ENCODE results near the gene SCFD2.

The SCFD2 gene

GRCh38 chr4:52939739-52940138 lies 426.1 kb downstream of the SCFD2 start:
- no peak for DNase-seq (ENCODE audit: low read depth in 1 of 2, low spot score in 1 of 2)

GRCh38 chr4:52939325-52939724 lies 426.5 kb downstream of the SCFD2 start:
- DNase-seq (ENCODE audit: low read depth in 1 of 2, low spot score in 1 of 2): no peak

GRCh38 chr4:52937829-52938228 lies 428.0 kb downstream of the SCFD2 start:
- no peak for DNase-seq (ENCODE audit: low read depth in 1 of 2, low spot score in 1 of 2)

- DNase-seq (ENCODE audit: low read depth in 1 of 2, low spot score in 1 of 2): no peak
Measured at GRCh38 chr4:52936729-52937128, 429.1 kb downstream of the SCFD2 start.

- DNase-seq (ENCODE audit: low read depth in 1 of 2, low spot score in 1 of 2): no peak
Measured at GRCh38 chr4:52935317-52935716, 430.5 kb downstream of the SCFD2 start.

GRCh38 chr4:52933738-52934137 lies 432.1 kb downstream of the SCFD2 start:
- DNase-seq (ENCODE audit: low read depth in 1 of 2, low spot score in 1 of 2): no peak

GRCh38 chr4:52932591-52933470 lies 433.0 kb downstream of the SCFD2 start:
- no peak for DNase-seq (ENCODE audit: low read depth in 1 of 2, low spot score in 1 of 2)

- DNase-seq (ENCODE audit: low read depth in 1 of 2, low spot score in 1 of 2): no peak
Measured at GRCh38 chr4:52931243-52931642, 434.6 kb downstream of the SCFD2 start.

- DNase-seq (ENCODE audit: low read depth in 1 of 2, low spot score in 1 of 2): no peak
Measured at GRCh38 chr4:52926196-52926974, 439.5 kb downstream of the SCFD2 start.

GRCh38 chr4:52925531-52925968 lies 440.3 kb downstream of the SCFD2 start:
- DNase-seq (ENCODE audit: low read depth in 1 of 2, low spot score in 1 of 2): no peak

- no peak for DNase-seq (ENCODE audit: low read depth in 1 of 2, low spot score in 1 of 2)
Measured at GRCh38 chr4:52919461-52919860, 446.4 kb downstream of the SCFD2 start.

- no peak for DNase-seq (ENCODE audit: low read depth in 1 of 2, low spot score in 1 of 2)
Measured at GRCh38 chr4:52917817-52918216, 448.0 kb downstream of the SCFD2 start.

GRCh38 chr4:52915730-52916300 lies 450.0 kb downstream of the SCFD2 start:
- DNase-seq (ENCODE audit: low read depth in 1 of 2, low spot score in 1 of 2): no peak

- no peak for DNase-seq (ENCODE audit: low read depth in 1 of 2, low spot score in 1 of 2)
Measured at GRCh38 chr4:52915191-52915590, 450.7 kb downstream of the SCFD2 start.

- no peak for DNase-seq (ENCODE audit: low read depth in 1 of 2, low spot score in 1 of 2)
Measured at GRCh38 chr4:52914051-52914605, 451.7 kb downstream of the SCFD2 start.

- no peak for DNase-seq (ENCODE audit: low read depth in 1 of 2, low spot score in 1 of 2)
Measured at GRCh38 chr4:52912608-52913007, 453.3 kb downstream of the SCFD2 start.

GRCh38 chr4:52911684-52912294 lies 454.1 kb downstream of the SCFD2 start:
- DNase-seq (ENCODE audit: low read depth in 1 of 2, low spot score in 1 of 2): peak; percentile 8 to 58

GRCh38 chr4:52910115-52910514 lies 455.7 kb downstream of the SCFD2 start:
- no peak for DNase-seq (ENCODE audit: low read depth in 1 of 2, low spot score in 1 of 2)

GRCh38 chr4:52907510-52907909 lies 458.4 kb downstream of the SCFD2 start:
- DNase-seq (ENCODE audit: low read depth in 1 of 2, low spot score in 1 of 2): no peak

- no peak for DNase-seq (ENCODE audit: low read depth in 1 of 2, low spot score in 1 of 2)
Measured at GRCh38 chr4:52904421-52904820, 461.4 kb downstream of the SCFD2 start.

GRCh38 chr4:52903273-52903672 lies 462.6 kb downstream of the SCFD2 start:
- no peak for DNase-seq (ENCODE audit: low read depth in 1 of 2, low spot score in 1 of 2)

Measured in activated CD4-positive, alpha-beta T cell treated with anti-CD3 and anti-CD28 coated beads, Interleukin-2, amount 50 U/mL, for 24 hours (primary cell).